Muscle layer of duodenum (tissue), 2 donors: Measurements from ENCODE around the gene NPAS1.
"Not testable (repeated sequence)": the region's sequence is repeated elsewhere in the genome, so short reads cannot be mapped to it uniquely, and the experiment has no call there.

Experiments
- H3K27ac ChIP-seq: one replicate; pipeline ENCODE4 v1.7.0; 2013; ENCODE audit warnings: mild to moderate bottlenecking, low read length
- H3K27me3 ChIP-seq: one replicate; pipeline ENCODE4 v1.7.0; 2013; ENCODE audit warnings: low read depth, mild to moderate bottlenecking, control low read depth, low read length
- H3K36me3 ChIP-seq, 2 donors: one replicate each; pipeline ENCODE4 v1.7.0; 2013; ENCODE audit warnings: low read length in 2 of 2, control low read depth in 1 of 2, mild to moderate bottlenecking in 1 of 2; ENCODE audit not compliant: insufficient read depth in 2 of 2, control insufficient read depth in 1 of 2
- H3K4me1 ChIP-seq, 2 donors: one replicate each; pipeline ENCODE4 v1.7.0; 2013; ENCODE audit warnings: low read length in 2 of 2, mild to moderate bottlenecking in 2 of 2, control low read depth in 1 of 2, moderate library complexity in 1 of 2; ENCODE audit not compliant: insufficient read depth in 2 of 2, control insufficient read depth in 1 of 2
- H3K4me3 ChIP-seq, 2 donors: one replicate each; pipeline ENCODE4 v1.7.0; 2013; ENCODE audit warnings: low read length in 2 of 2, low read depth in 1 of 2, mild to moderate bottlenecking in 1 of 2
- H3K9me3 ChIP-seq, 2 donors: one replicate each; pipeline ENCODE4 v1.7.0; 2013; ENCODE audit warnings: low read length in 2 of 2, control low read depth in 1 of 2, mild to moderate bottlenecking in 1 of 2; ENCODE audit not compliant: control insufficient read depth in 1 of 2
- donor health status: healthy.

NPAS1 gene

GRCh38 chr19:47036097-47036651, 16.5 kb downstream of the NPAS1 start:
- no peaks in the 10 kb centered on the region for H3K9me3 ChIP-seq
- H3K4me3 ChIP-seq, result peak overlapping the region; percentile 57 to 73
- H3K36me3 ChIP-seq, result no peaks in the 10 kb centered on the region
- no peaks in the 10 kb centered on the region for H3K27me3 ChIP-seq
- peaks cover 6 to 12% of the 10 kb centered on the region in 2 donors for H3K4me1 ChIP-seq
- no peak overlapping the region for H3K27ac ChIP-seq

DNA sequence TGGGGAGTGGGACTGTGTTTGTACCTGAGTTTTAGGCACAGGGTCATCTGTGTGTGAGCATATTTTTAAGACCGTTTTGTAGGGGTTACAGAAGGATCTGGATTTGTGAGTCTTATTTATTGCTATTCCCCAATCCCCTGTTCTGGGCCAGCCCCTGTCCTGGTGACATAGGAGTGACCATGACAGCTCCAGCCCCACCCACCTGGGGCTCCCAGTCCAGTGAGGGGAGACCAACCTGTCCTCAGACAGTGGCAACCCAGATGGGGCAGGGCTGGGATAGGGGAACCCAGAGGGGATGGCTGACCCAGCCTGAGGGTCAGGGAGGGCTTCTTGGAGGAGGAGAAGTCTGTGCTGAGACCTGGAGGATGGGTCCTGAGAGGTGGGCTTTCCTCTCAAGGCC, 18.1 kb downstream of the NPAS1 start:
- peaks cover 6 to 12% of the 10 kb centered on the region in 2 donors for H3K4me1 ChIP-seq
- H3K9me3 ChIP-seq, result no peaks in the 10 kb centered on the region
- no peaks in the 10 kb centered on the region for H3K27me3 ChIP-seq
- no peaks in the 10 kb centered on the region for H3K36me3 ChIP-seq
- no peak overlapping the region for H3K4me3 ChIP-seq
- no peak overlapping the region for H3K27ac ChIP-seq

DNA sequence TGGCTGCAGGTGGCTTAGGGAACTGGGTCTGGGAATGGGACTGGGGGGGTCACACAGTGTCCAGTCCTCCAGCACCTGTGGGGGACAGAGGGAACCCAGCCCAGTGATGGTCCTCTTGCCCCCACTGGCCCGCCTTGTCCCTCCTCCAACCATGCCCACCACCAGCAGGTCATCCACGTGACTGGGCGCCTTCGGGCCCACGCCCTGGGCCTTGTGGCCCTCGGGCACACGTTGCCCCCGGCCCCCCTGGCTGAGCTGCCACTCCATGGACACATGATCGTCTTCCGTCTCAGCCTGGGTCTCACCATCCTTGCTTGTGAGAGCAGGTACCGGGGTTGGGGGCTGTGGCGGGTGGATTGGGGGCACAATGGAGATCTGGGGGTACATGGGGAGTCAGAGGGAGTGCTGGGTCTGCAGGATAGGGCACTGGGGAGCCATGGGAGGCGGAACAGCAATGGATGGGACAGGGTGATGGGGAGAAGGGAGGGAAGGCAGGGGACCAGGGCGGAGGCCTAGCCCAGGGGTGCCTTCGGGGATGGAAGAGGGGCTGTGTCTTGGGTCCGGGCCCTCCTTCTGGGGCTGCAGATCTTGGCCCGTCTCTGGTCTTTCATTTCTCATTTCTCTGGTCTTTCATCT, 19.7 kb downstream of the NPAS1 start:
- H3K9me3 ChIP-seq, result no peaks in the 10 kb centered on the region
- no peak overlapping the region for H3K27ac ChIP-seq
- no peaks in the 10 kb centered on the region for H3K36me3 ChIP-seq
- peaks cover 6 to 12% of the 10 kb centered on the region in 2 donors for H3K4me1 ChIP-seq
- H3K4me3 ChIP-seq, result no peak overlapping the region
- H3K27me3 ChIP-seq, result no peaks in the 10 kb centered on the region

DNA sequence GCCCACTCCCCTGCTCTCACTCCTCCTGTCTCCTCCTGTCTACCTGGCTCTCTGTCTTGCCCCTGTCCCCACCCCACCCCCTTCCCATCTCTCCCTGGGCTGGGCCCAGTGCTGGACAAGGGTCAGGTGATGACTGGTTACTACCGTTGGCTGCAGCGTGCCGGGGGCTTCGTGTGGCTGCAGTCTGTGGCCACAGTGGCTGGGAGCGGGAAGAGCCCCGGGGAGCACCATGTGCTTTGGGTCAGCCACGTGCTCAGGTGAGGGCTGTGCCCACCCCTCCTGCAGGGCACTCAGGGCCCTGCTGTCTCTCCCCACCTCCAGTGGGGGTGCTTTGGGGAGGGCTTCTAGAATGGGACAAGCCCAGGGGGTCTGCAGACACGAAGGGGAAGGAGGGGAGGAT, 21.2 kb downstream of the NPAS1 start:
- no peak overlapping the region for H3K27ac ChIP-seq
- no peak overlapping the region for H3K4me3 ChIP-seq
- peaks cover 0 to 4% of the 10 kb centered on the region in 2 donors for H3K36me3 ChIP-seq
- H3K9me3 ChIP-seq, result no peaks in the 10 kb centered on the region
- H3K27me3 ChIP-seq, result no peaks in the 10 kb centered on the region
- peaks cover 0 to 6% of the 10 kb centered on the region in 2 donors for H3K4me1 ChIP-seq

GRCh38 chr19:47044946-47045866, 25.6 kb downstream of the NPAS1 start:
- H3K36me3 ChIP-seq, result peaks cover 0 to 4% of the 10 kb centered on the region in 2 donors
- H3K4me3 ChIP-seq, result no peak overlapping the region
- H3K4me1 ChIP-seq, result peaks cover 0 to 10% of the 10 kb centered on the region in 2 donors
- H3K27me3 ChIP-seq, result no peaks in the 10 kb centered on the region
- H3K9me3 ChIP-seq, result no peaks in the 10 kb centered on the region
- no peak overlapping the region for H3K27ac ChIP-seq

- H3K27ac ChIP-seq, result no peak overlapping the region
- peaks cover 0 to 4% of the 10 kb centered on the region in 2 donors for H3K36me3 ChIP-seq
- no peaks in the 10 kb centered on the region for H3K9me3 ChIP-seq
- H3K4me3 ChIP-seq, result no peak overlapping the region
- H3K4me1 ChIP-seq, result peaks cover 0 to 10% of the 10 kb centered on the region in 2 donors
- H3K27me3 ChIP-seq, result no peaks in the 10 kb centered on the region
Observed at GRCh38 chr19:47045867-47046470, 26.3 kb downstream of the NPAS1 start.

DNA sequence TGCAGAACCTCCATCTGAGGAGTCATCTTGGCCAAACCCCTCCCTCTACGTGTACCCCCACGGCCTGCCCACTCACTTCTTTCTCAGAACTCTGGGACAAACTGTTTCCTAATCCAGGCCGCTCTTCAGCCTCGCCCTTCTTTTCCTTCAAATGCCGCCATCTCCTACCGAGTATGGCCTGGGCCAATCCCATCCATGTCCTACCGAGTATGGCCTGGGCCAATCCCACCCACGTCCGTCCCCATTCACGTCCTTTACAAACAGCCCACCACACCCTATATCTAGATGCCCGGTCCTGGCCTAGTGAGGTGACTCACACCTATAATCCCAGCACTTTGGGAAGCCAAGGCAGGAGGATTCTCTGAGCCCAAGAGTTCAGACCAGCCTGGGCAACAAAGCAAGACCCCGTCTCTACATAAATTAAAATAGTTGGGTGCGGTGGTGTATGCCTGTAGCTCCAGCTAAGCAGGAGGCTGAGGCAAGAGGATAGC, 27.7 kb downstream of the NPAS1 start:
- H3K4me3 ChIP-seq, result peak overlapping the region; percentile 66 to 97
- no peak overlapping the region for H3K27ac ChIP-seq
- no peaks in the 10 kb centered on the region for H3K9me3 ChIP-seq

GRCh38 chr19:47047763-47048405, 28.2 kb downstream of the NPAS1 start:
- H3K4me3 ChIP-seq, result peak overlapping the region; percentile 66 to 97
- H3K4me1 ChIP-seq, result peaks cover 0 to 10% of the 10 kb centered on the region in 2 donors
- H3K27ac ChIP-seq, result no peak overlapping the region
- H3K27me3 ChIP-seq, result no peaks in the 10 kb centered on the region
- H3K9me3 ChIP-seq, result no peaks in the 10 kb centered on the region
- peaks cover 0 to 4% of the 10 kb centered on the region in 2 donors for H3K36me3 ChIP-seq

More for the DNA sequence above, 27.7 kb downstream of the NPAS1 start:
- peaks cover 0 to 10% of the 10 kb centered on the region in 2 donors for H3K4me1 ChIP-seq
- H3K36me3 ChIP-seq, result peaks cover 0 to 4% of the 10 kb centered on the region in 2 donors
- no peaks in the 10 kb centered on the region for H3K27me3 ChIP-seq

DNA sequence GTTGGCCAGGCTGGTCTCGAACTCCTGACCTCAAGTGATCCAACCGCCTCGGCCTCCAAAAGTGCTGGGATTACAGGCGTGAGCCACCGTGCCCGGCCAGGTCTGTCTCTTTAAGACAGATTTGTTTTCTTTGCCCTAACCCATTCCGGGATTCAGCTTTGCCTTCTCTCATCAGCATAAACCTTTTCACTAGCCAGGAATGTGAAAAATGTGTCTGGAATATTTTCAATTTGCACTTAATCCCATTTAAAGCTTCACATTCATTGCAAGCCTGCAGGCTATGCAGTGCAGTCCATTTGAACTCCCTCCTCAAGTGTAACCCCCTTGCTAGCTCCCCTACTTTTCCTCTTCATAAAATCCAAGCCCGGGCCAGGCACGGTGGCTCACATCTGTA, 29.7 kb downstream of the NPAS1 start:
- H3K9me3 ChIP-seq, result no peaks in the 10 kb centered on the region
- H3K27me3 ChIP-seq, result no peaks in the 10 kb centered on the region
- H3K4me1 ChIP-seq, result peaks cover 0 to 10% of the 10 kb centered on the region in 2 donors
- peaks cover 0 to 4% of the 10 kb centered on the region in 2 donors for H3K36me3 ChIP-seq
- H3K27ac ChIP-seq, result no peak overlapping the region
- no peak overlapping the region for H3K4me3 ChIP-seq

DNA sequence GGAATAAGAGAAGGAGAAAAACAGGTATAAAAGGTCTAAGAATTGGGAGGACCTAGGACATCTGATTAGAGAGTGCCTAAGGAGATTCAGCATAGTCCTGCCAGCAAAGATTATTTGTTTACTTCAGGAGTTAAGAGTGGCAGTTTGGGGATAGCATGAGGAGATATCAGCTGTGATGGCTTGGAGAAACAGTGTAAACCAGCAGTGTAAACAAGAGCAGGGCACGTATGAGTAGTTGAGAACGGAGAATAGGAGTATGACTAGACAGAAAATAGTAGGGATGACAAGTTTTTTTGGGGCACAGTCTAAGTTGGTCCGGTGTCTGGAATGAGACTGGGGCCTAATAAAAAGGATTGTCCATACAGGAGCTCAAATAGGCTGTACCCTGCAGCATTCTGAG, 30.9 kb downstream of the NPAS1 start:
- not testable (repeated sequence) for H3K9me3 ChIP-seq, H3K4me1 ChIP-seq

More for the DNA sequence above, 30.9 kb downstream of the NPAS1 start:
- not testable (repeated sequence) for H3K4me3 ChIP-seq, H3K36me3 ChIP-seq, H3K27ac ChIP-seq, H3K27me3 ChIP-seq
